ENCODE data around the gene XYLT2. TPM values are rescaled to one million over a fixed set of nuclear protein-coding genes. Genes with fewer than 3 reads are reported as not detected.

Gene XYLT2
- total RNA-seq, 1 experiment from 2014 or later: 26.4 TPM

- no peak overlapping the region for H3K14ac ChIP-seq (ENCODE audit: insufficient read depth, low read length)
- H3K4me2 ChIP-seq (ENCODE audit: insufficient read depth, insufficient read length, low read length): no peak overlapping the region
- no peaks in the 10 kb centered on the region for H3K9me3 ChIP-seq (ENCODE audit: control insufficient read depth, low read depth, low read length)
- H3K4me1 Mint-ChIP-seq: no peaks in the 10 kb centered on the region
- no peak overlapping the region for H2BK5ac ChIP-seq (ENCODE audit: insufficient read length, low read length)
- H3K18ac ChIP-seq (ENCODE audit: insufficient read length, low read depth, low read length): no peak overlapping the region
- DNase-seq: no peak
- H3K23ac ChIP-seq (ENCODE audit: insufficient read length, low read depth, low read length): no peak overlapping the region
- TF ChIP-seq, protein P1, sequence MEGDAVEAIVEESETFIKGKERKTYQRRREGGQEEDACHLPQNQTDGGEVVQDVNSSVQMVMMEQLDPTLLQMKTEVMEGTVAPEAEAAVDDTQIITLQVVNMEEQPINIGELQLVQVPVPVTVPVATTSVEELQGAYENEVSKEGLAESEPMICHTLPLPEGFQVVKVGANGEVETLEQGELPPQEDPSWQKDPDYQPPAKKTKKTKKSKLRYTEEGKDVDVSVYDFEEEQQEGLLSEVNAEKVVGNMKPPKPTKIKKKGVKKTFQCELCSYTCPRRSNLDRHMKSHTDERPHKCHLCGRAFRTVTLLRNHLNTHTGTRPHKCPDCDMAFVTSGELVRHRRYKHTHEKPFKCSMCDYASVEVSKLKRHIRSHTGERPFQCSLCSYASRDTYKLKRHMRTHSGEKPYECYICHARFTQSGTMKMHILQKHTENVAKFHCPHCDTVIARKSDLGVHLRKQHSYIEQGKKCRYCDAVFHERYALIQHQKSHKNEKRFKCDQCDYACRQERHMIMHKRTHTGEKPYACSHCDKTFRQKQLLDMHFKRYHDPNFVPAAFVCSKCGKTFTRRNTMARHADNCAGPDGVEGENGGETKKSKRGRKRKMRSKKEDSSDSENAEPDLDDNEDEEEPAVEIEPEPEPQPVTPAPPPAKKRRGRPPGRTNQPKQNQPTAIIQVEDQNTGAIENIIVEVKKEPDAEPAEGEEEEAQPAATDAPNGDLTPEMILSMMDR (conservative IDR thresholded peaks at IDR 0.05): no peak
- H3K56ac ChIP-seq (ENCODE audit: insufficient read length, low read depth, low read length): no peak overlapping the region
- H4K8ac ChIP-seq (replicated peaks; ENCODE audit: insufficient read length, low read depth, low read length): no peak overlapping the region
- H4K5ac ChIP-seq (ENCODE audit: insufficient read length, low read depth, low read length): no peak overlapping the region
- no peak overlapping the region for H3K9ac ChIP-seq (ENCODE audit: extremely low read depth, insufficient read length, low read length)
- no peak overlapping the region for H2BK15ac ChIP-seq (ENCODE audit: low read depth, low read length)
- H4K20me1 ChIP-seq (ENCODE audit: control insufficient read depth, insufficient read depth, insufficient read length): no peaks in the 10 kb centered on the region
- H2BK120ac ChIP-seq (ENCODE audit: low read depth, low read length, poor library complexity, severe bottlenecking): no peak overlapping the region
- no peaks in the 10 kb centered on the region for H3K23me2 ChIP-seq (ENCODE audit: insufficient read length, low read depth, low read length, poor library complexity, severe bottlenecking)
- WGBS (ENCODE audit: extremely low coverage, insufficient read length, low lambda C conversion rate): no CpG with 5 or more reads among the region's 3 CpGs
- no peaks in the 10 kb centered on the region for H3K27me3 ChIP-seq (ENCODE audit: insufficient read depth, low read length)
- no peaks in the 10 kb centered on the region for H3K27me3 Mint-ChIP-seq (ENCODE audit: low read depth)
- H2AK5ac ChIP-seq (ENCODE audit: insufficient read length, low read length): no peak overlapping the region
- H3K4ac ChIP-seq (ENCODE audit: low read depth, low read length): no peak overlapping the region
- H3K27ac ChIP-seq (ENCODE audit: insufficient read length, low read depth, low read length): no peak overlapping the region
- H3K9me3 Mint-ChIP-seq: no peaks in the 10 kb centered on the region
- no peak overlapping the region for H3K27ac Mint-ChIP-seq
- H3K36me3 Mint-ChIP-seq (ENCODE audit: insufficient read depth in 1 of 3, low read depth in 3 of 3): peaks cover 44 to 97% (median 86%) of the 10 kb centered on the region in 3 experiments; a peak in 6 of 7 replicates
- no peak overlapping the region for H2AFZ ChIP-seq (ENCODE audit: low read length)
- no peak overlapping the region for H3T11ph ChIP-seq (ENCODE audit: low read length)
- H3K79me2 ChIP-seq (ENCODE audit: insufficient read depth, low read length): no peaks in the 10 kb centered on the region
- no peaks in the 10 kb centered on the region for H3K79me1 ChIP-seq (ENCODE audit: insufficient read depth, low read depth, low read length, poor library complexity, severe bottlenecking)
- no peak overlapping the region for H3K4me3 Mint-ChIP-seq
- no peak overlapping the region for H2BK12ac ChIP-seq (ENCODE audit: insufficient read length, low read depth, low read length)
- no peak overlapping the region for H2BK20ac ChIP-seq (ENCODE audit: low read depth, low read length, poor library complexity, severe bottlenecking)
- H4K91ac ChIP-seq (ENCODE audit: insufficient read length, low read depth, low read length): no peak overlapping the region
- H3K4me1 ChIP-seq (ENCODE audit: insufficient read depth, low read length): no peaks in the 10 kb centered on the region
Observed at GRCh38 chr17:50386510-50386909, 40.6 kb downstream of the XYLT2 start.
